HepG2 (cell line): ENCODE data around the gene BRCA1. TPM values are rescaled to one million over a fixed set of nuclear protein-coding genes. Genes with fewer than 3 reads are reported as not detected.
A peak's percentile ranks its signal among the peaks of the same experiment; 100 is the strongest.

ENCODE experiments used
- AGO1 ChIP-seq: fragments of 200-400 bp; formaldehyde crosslinking; IDR thresholded peaks from 2 replicates; pipeline ENCODE4 v1.6.1; 2017; ENCODE audit warnings: mild to moderate bottlenecking, low read depth, low read length, moderate library complexity; ENCODE audit not compliant: poor library complexity, severe bottlenecking
- AGO2 ChIP-seq: fragments of 200-400 bp; formaldehyde crosslinking; optimal IDR thresholded peaks from 2 replicates; pipeline ENCODE3; 2017; ENCODE audit warnings: mild to moderate bottlenecking, low read depth, low read length, moderate library complexity
- CBX2 ChIP-seq, 2 experiments: fragments of 200-600 bp in 1 of 2; sonication (generic); formaldehyde crosslinking in 1 of 2; IDR thresholded peaks; 2 replicates each; pipeline versions ENCODE4 v1.7.0 to v1.8.1; 2018 to 2022; ENCODE audit warnings: low read depth in 2 of 2, low read length in 1 of 2, mild to moderate bottlenecking in 1 of 2, missing genetic modification reagents in 1 of 2
- CTCF ChIP-seq: sonication (generic); formaldehyde crosslinking; IDR thresholded peaks from 2 replicates; pipeline ENCODE4 v1.5.0; 2020; ENCODE audit warnings: mild to moderate bottlenecking, missing genetic modification reagents, moderate library complexity
- EP300 ChIP-seq, 3 experiments: sonication (generic) in 1 of 3; formaldehyde crosslinking in 1 of 3; IDR thresholded peaks; 2 replicates each; pipeline versions ENCODE4 v1.5.1 to v1.6.1; 2011 to 2020; ENCODE audit warnings: low read depth in 2 of 3, low read length in 2 of 3, borderline replicate concordance in 1 of 3, improper control_type of control experiment in 1 of 3, mild to moderate bottlenecking in 1 of 3, missing genetic modification reagents in 1 of 3, moderate library complexity in 1 of 3
- ETS1 ChIP-seq: sonication (generic); formaldehyde crosslinking; IDR thresholded peaks from 2 replicates; pipeline ENCODE4 v1.4.0; 2020; ENCODE audit warnings: missing genetic modification reagents
- HNRNPLL ChIP-seq: fragments of 200-400 bp; formaldehyde crosslinking; IDR thresholded peaks from 2 replicates; pipeline ENCODE4 v1.6.1; 2017; ENCODE audit warnings: mild to moderate bottlenecking, low read depth, low read length; ENCODE audit not compliant: poor library complexity, severe bottlenecking
- NR1H2 ChIP-seq: sonication (generic); formaldehyde crosslinking; IDR thresholded peaks from 2 replicates; pipeline ENCODE4 v1.8.1; 2022; ENCODE audit warnings: low read depth, missing genetic modification reagents, borderline replicate concordance
- POLR2G ChIP-seq: fragments of 200-400 bp; formaldehyde crosslinking; IDR thresholded peaks from 2 replicates; pipeline ENCODE4 v1.6.1; 2018; ENCODE audit warnings: mild to moderate bottlenecking, low read depth, low read length, moderate library complexity
- RBFOX2 ChIP-seq: fragments of 200-400 bp; formaldehyde crosslinking; IDR thresholded peaks from 2 replicates; pipeline ENCODE4 v1.6.1; 2017; ENCODE audit warnings: low read depth, mild to moderate bottlenecking, low read length
- TEAD2 ChIP-seq: sonication (generic); formaldehyde crosslinking; IDR thresholded peaks from 2 replicates; pipeline ENCODE4 v1.9.0; 2021; ENCODE audit warnings: missing genetic modification reagents
- ZBTB33 ChIP-seq: sonication (generic); formaldehyde crosslinking; IDR thresholded peaks from 2 replicates; pipeline ENCODE4 v1.4.0; 2020; ENCODE audit warnings: missing genetic modification reagents
- ZNF574 ChIP-seq: sonication (generic); formaldehyde crosslinking; IDR thresholded peaks from 2 replicates; pipeline ENCODE4 v1.4.0; 2020; ENCODE audit warnings: missing genetic modification reagents
- ZNF614 ChIP-seq: IDR thresholded peaks from 2 replicates; pipeline ENCODE4 v1.6.1; 2018; ENCODE audit warnings: missing biosample characterization, missing genetic modification reagents, inconsistent platforms, borderline replicate concordance
- ZNF709 ChIP-seq: sonication (generic); formaldehyde crosslinking; IDR thresholded peaks from 2 replicates; pipeline ENCODE4 v1.5.0; 2020; ENCODE audit warnings: mild to moderate bottlenecking, missing genetic modification reagents
- polyA plus RNA-seq, 8 experiments: library from polyadenylated mRNA; depleted of rRNA in 3 of 8; stranded (reverse) in 7 of 8; unstranded in 1 of 8; fragments of >200 nt; fragmentation: Illumina TruSeq in 4 of 8; extraction: Trizol in 4 of 8; gene quantifications; 2 replicates each; pipeline versions ENCODE4 v1.2.1 to v1.2.3, GENCODE V29; 2011 to 2016; ENCODE audit warnings: low read depth in 4 of 8, missing spikeins in 1 of 8, mixed read lengths in 1 of 8; ENCODE audit not compliant: insufficient read depth in 1 of 8
- total RNA-seq, 5 experiments: library from RNA; depleted of rRNA; stranded (reverse); fragments of >200 nt; fragmentation: Illumina TruSeq; extraction: Trizol; gene quantifications; 2 replicates each; pipeline ENCODE4 v1.2.3, GENCODE V29; 2016; ENCODE audit warnings: low read depth in 1 of 5
- TF ChIP-seq, protein P1 (sequence below): sonication (generic); formaldehyde crosslinking; IDR thresholded peaks from 2 replicates; pipeline ENCODE4 v1.8.1; 2023; ENCODE audit warnings: mild to moderate bottlenecking, missing genetic modification reagents
- TF ChIP-seq, protein P2 (sequence below): sonication (generic); formaldehyde crosslinking; IDR thresholded peaks from 2 replicates; pipeline ENCODE4 v1.8.0; 2022; ENCODE audit warnings: missing genetic modification reagents, mild to moderate bottlenecking, moderate library complexity, borderline replicate concordance

The BRCA1 gene
- total and polyA plus RNA-seq, 2 of the 13 experiments (the other 11 are each of a cell fraction or from before 2014, with no cell fraction given): 13.3 to 37.5 TPM

GRCh38 chr17:43135454-43135819, 10.3 kb upstream of the BRCA1 start (continued):
- no peak for TF ChIP-seq ZNF574 (CRISPR knock-in tag)
- peak; percentile 40; the same call in 1 of the 2 replicates for TF ChIP-seq ZNF709 (CRISPR knock-in tag)
- TF ChIP-seq ETS1 (CRISPR knock-in tag): no peak
- no peak for TF ChIP-seq ZNF614 (CRISPR knock-in tag)
- peak; percentile 6; the same call in 1 of the 2 replicates for TF ChIP-seq RBFOX2
- peak; percentile 22 for TF ChIP-seq HNRNPLL
- TF ChIP-seq, protein P1, sequence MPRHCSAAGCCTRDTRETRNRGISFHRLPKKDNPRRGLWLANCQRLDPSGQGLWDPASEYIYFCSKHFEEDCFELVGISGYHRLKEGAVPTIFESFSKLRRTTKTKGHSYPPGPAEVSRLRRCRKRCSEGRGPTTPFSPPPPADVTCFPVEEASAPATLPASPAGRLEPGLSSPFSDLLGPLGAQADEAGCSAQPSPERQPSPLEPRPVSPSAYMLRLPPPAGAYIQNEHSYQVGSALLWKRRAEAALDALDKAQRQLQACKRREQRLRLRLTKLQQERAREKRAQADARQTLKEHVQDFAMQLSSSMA (CRISPR knock-in tag): 0 out of 2 replicates have a peak, but pooled peaks have one; percentile 10
- 0 out of 2 replicates have a peak, but pooled peaks have one; percentile 4 for TF ChIP-seq CTCF (CRISPR knock-in tag)
- TF ChIP-seq TEAD2: no peak
- no peak for TF ChIP-seq NR1H2 (CRISPR knock-in tag)
- TF ChIP-seq POLR2G: peak; percentile 39; the same call in 1 of the 2 replicates
- TF ChIP-seq EP300 (IDR thresholded peaks at IDR 0.05; ENCODE audit: low read depth in 2 of 2, low read length in 2 of 2): no peak
- TF ChIP-seq EP300 (CRISPR knock-in tag; IDR thresholded peaks at IDR 0.05; ENCODE audit: borderline replicate concordance): no peak
- peak; percentile 95 for TF ChIP-seq AGO2
- peak; percentile 16 for TF ChIP-seq AGO1
- peak; percentile 87 for TF ChIP-seq ZBTB33 (CRISPR knock-in tag)
- TF ChIP-seq CBX2 (IDR thresholded peaks at IDR 0.05; ENCODE audit: low read depth, low read length): no peak
- TF ChIP-seq CBX2 (CRISPR knock-in tag; IDR thresholded peaks at IDR 0.05; ENCODE audit: low read depth): no peak
- TF ChIP-seq, protein P2, sequence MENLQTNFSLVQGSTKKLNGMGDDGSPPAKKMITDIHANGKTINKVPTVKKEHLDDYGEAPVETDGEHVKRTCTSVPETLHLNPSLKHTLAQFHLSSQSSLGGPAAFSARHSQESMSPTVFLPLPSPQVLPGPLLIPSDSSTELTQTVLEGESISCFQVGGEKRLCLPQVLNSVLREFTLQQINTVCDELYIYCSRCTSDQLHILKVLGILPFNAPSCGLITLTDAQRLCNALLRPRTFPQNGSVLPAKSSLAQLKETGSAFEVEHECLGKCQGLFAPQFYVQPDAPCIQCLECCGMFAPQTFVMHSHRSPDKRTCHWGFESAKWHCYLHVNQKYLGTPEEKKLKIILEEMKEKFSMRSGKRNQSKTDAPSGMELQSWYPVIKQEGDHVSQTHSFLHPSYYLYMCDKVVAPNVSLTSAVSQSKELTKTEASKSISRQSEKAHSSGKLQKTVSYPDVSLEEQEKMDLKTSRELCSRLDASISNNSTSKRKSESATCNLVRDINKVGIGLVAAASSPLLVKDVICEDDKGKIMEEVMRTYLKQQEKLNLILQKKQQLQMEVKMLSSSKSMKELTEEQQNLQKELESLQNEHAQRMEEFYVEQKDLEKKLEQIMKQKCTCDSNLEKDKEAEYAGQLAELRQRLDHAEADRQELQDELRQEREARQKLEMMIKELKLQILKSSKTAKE: no peak
